PC-9 (cell line): ENCODE results near the gene GPR32. TPM values are rescaled to one million over a fixed set of nuclear protein-coding genes. Genes with fewer than 3 reads are reported as not detected.

Source experiments
- BruUV-seq: library from RNA; stranded (reverse); fragments of 400-500 nt; replicated peaks from 2 replicates; lab custom pipeline; 2021; lab: Mats Ljungman, UMichigan
- CTCF ChIA-PET: fragments of 300-600 bp; sonication (Branson Sonifier 250); formaldehyde crosslinking; loops from one replicate; lab custom pipeline; 2022; ENCODE audit warnings: antibody characterized with exemption; lab: Charles Lee
- POLR2A ChIA-PET: fragments of 300-600 bp; sonication (Branson Sonifier 250); formaldehyde crosslinking; loops from one replicate; lab custom pipeline; 2022; ENCODE audit warnings: antibody characterized with exemption; ENCODE audit not compliant: unreplicated experiment; lab: Charles Lee
- DNase-seq, 2 experiments: peaks; one replicate each; pipeline versions ENCODE4 v3.0.0 to v3.0.0-alpha.2; 2015 to 2022; ENCODE audit warnings: mixed read lengths in 1 of 2
- H2AFZ ChIP-seq: fragments of 200-600 bp; sonication (generic); 2 replicates; pipeline ENCODE4 v1.8.1; 2017; ENCODE audit warnings: antibody characterized with exemption
- H3F3A ChIP-seq: fragments of 200-600 bp; sonication (generic); 2 replicates; pipeline ENCODE4 v1.8.1; 2017; ENCODE audit warnings: antibody characterized with exemption, mild to moderate bottlenecking, low read depth; ENCODE audit not compliant: insufficient read depth
- H3K27ac ChIP-seq: fragments of 200-600 bp; sonication (generic); 2 replicates; pipeline ENCODE4 v1.6.1; 2016; ENCODE audit warnings: mixed run types
- H3K27me3 ChIP-seq: fragments of 200-600 bp; sonication (generic); 2 replicates; pipeline ENCODE4 v1.6.1; 2016; ENCODE audit warnings: low read depth, mixed run types; ENCODE audit not compliant: insufficient read depth
- H3K36me3 ChIP-seq: fragments of 200-600 bp; sonication (generic); 2 replicates; pipeline ENCODE4 v1.6.1; 2016; ENCODE audit warnings: low read depth, mixed run types
- H3K4me1 ChIP-seq: fragments of 200-600 bp; sonication (generic); replicated peaks from 2 replicates; pipeline ENCODE4 v1.6.1; 2016; ENCODE audit warnings: mixed run types; ENCODE audit not compliant: insufficient read depth
- H3K4me2 ChIP-seq: fragments of 200-600 bp; sonication (generic); 2 replicates; pipeline ENCODE4 v1.6.1; 2017; ENCODE audit warnings: mixed run types
- H3K4me3 ChIP-seq: fragments of 200-600 bp; sonication (generic); 2 replicates; pipeline ENCODE4 v1.6.1; 2016; ENCODE audit warnings: mixed run types
- H3K79me2 ChIP-seq: fragments of 200-600 bp; sonication (generic); 2 replicates; pipeline ENCODE4 v1.6.1; 2017; ENCODE audit warnings: low read depth, mixed run types
- H3K9me2 ChIP-seq: fragments of 200-600 bp; sonication (generic); 2 replicates; pipeline ENCODE4 v1.8.1; 2017; ENCODE audit warnings: mild to moderate bottlenecking; ENCODE audit not compliant: insufficient read depth
- H3K9me3 ChIP-seq: fragments of 200-600 bp; sonication (generic); 2 replicates; pipeline ENCODE4 v1.8.1; 2016; ENCODE audit warnings: low read depth; ENCODE audit not compliant: insufficient read depth
- H4K20me1 ChIP-seq: fragments of 200-600 bp; sonication (generic); 2 replicates; pipeline ENCODE4 v1.8.1; 2017; ENCODE audit not compliant: insufficient read depth
- CTCF ChIP-seq: fragments of 200-600 bp; sonication (generic); conservative IDR thresholded peaks from 2 replicates; pipeline ENCODE4 v1.6.1; 2017; ENCODE audit warnings: mixed run types, antibody characterized with exemption, mild to moderate bottlenecking, moderate library complexity
- EZH2 ChIP-seq: fragments of 200-600 bp; sonication (generic); IDR thresholded peaks from 2 replicates; pipeline ENCODE4 v1.8.0; 2017; ENCODE audit warnings: antibody characterized with exemption, low read depth
- intact Hi-C: fragments of 100-400 bp; cut with micrococcal nuclease; formaldehyde crosslinking; loops from one replicate; pipeline ENCODE4 v1.10.0; 2022; ENCODE audit not compliant: unreplicated experiment
- total RNA-seq: library from RNA; stranded (reverse); gene quantifications from 2 replicates; pipeline ENCODE4 v1.2.3, GENCODE V29; 2021

Gene GPR32
- total RNA-seq, 1 experiment from 2014 or later: not detected

GRCh38 chr19:50821248-50821612 lies 51.0 kb downstream of the GPR32 start:
- Histone ChIP-seq H3K9me2 (no peaks in the 10 kb centered on the region), H2AFZ (no peak overlapping the region), H3K4me1 (no peaks in the 10 kb centered on the region), H3K9me3 (no peaks in the 10 kb centered on the region), H3K4me2 (peak overlapping the region; percentile 12; the same call in 1 of the 2 replicates), H4K20me1 (no peaks in the 10 kb centered on the region), H3K4me3 (no peak overlapping the region), H3F3A (no peaks in the 10 kb centered on the region), H3K27me3 (peaks cover 98% of the 10 kb centered on the region), H3K79me2 (no peaks in the 10 kb centered on the region), H3K36me3 (no peaks in the 10 kb centered on the region), H3K27ac (no peak overlapping the region)
- ChIA-PET CTCF (interaction anchor here (0.8 kb wide), 1 partner anchor 104 kb away, joined by 6 read pairs; no protein-coding TSS in a partner anchor), POLR2A (no interaction called here)
- DNase-seq: no peak
- intact Hi-C loops: no loop called here
- no TSS peak for BruUV-seq
- TF ChIP-seq CTCF: no peak
- TF ChIP-seq EZH2: no peak

Other genes with a start within 250 kb of the GPR32 start
- gene LRRC4B, start 202.0 kb upstream of the GPR32 start, total RNA-seq: not detected in 2 replicates
- not detected in 2 replicates for gene SYT3, start 130.6 kb upstream of the GPR32 start, total RNA-seq
- gene C19orf81, start 121.0 kb upstream of the GPR32 start, total RNA-seq: not detected in 2 replicates
- gene SHANK1, start 50.7 kb upstream of the GPR32 start, total RNA-seq: not detected in 2 replicates
- gene CLEC11A, start 47.1 kb upstream of the GPR32 start, total RNA-seq: not detected in 2 replicates
- not detected in 2 replicates for gene ACP4, start 20.0 kb downstream of the GPR32 start, total RNA-seq
- gene KLK1, start 53.3 kb downstream of the GPR32 start, total RNA-seq: not detected in 2 replicates
- not detected in 2 replicates for gene KLK15, start 63.1 kb downstream of the GPR32 start, total RNA-seq
- not detected in 2 replicates for gene KLK3, start 84.5 kb downstream of the GPR32 start, total RNA-seq
- not detected in 2 replicates for gene KLK2, start 103.0 kb downstream of the GPR32 start, total RNA-seq
- not detected in 2 replicates for gene KLK4, start 140.9 kb downstream of the GPR32 start, total RNA-seq
- 405 and 412 TPM in 2 replicates for gene KLK5, start 182.6 kb downstream of the GPR32 start, total RNA-seq
- 490 and 581 TPM in 2 replicates for gene KLK6, start 199.1 kb downstream of the GPR32 start, total RNA-seq
- gene KLK7, start 213.5 kb downstream of the GPR32 start, total RNA-seq: 98.1 and 138 TPM in 2 replicates
- 120 and 128 TPM in 2 replicates for gene KLK8, start 231.1 kb downstream of the GPR32 start, total RNA-seq
- gene KLK10, start 249.2 kb downstream of the GPR32 start, total RNA-seq: 28.0 and 28.9 TPM in 2 replicates